Neuronal stem cell (in vitro differentiated cells): Measurements from ENCODE around the gene OR4E1.
"Not testable (repeated sequence)": the region's sequence is repeated elsewhere in the genome, so short reads cannot be mapped to it uniquely, and the experiment has no call there.

Source experiments
- DNase-seq: peaks from one replicate; pipeline ENCODE4 v3.0.0-alpha.2; 2013; ENCODE audit warnings: low spot score
- H2AFZ ChIP-seq: one replicate; pipeline ENCODE4 v1.6.1; 2013; ENCODE audit warnings: mild to moderate bottlenecking, low read length, inconsistent platforms
- H2AK5ac ChIP-seq: 2 replicates; pipeline ENCODE4 v1.6.1; 2013; ENCODE audit warnings: low read depth, mild to moderate bottlenecking, inconsistent platforms, low read length, moderate library complexity, mixed read lengths
- H2BK120ac ChIP-seq: 2 replicates; pipeline ENCODE4 v1.6.1; 2013; ENCODE audit warnings: low read depth, mild to moderate bottlenecking, inconsistent platforms, low read length, moderate library complexity, mixed read lengths
- H2BK12ac ChIP-seq: one replicate; pipeline ENCODE4 v1.6.1; 2013; ENCODE audit warnings: low read length, inconsistent platforms
- H2BK15ac ChIP-seq: 2 replicates; pipeline ENCODE4 v1.6.1; 2013; ENCODE audit warnings: mild to moderate bottlenecking, low read length, inconsistent platforms, mixed read lengths
- H2BK5ac ChIP-seq: one replicate; pipeline ENCODE4 v1.6.1; 2013; ENCODE audit warnings: inconsistent platforms, mild to moderate bottlenecking, low read length, moderate library complexity
- H3K14ac ChIP-seq: one replicate; pipeline ENCODE4 v1.6.1; 2013; ENCODE audit warnings: low read length, inconsistent platforms
- H3K18ac ChIP-seq: 2 replicates; pipeline ENCODE4 v1.6.1; 2013; ENCODE audit warnings: low read length, inconsistent platforms
- H3K23ac ChIP-seq: 2 replicates; pipeline ENCODE4 v1.6.1; 2013; ENCODE audit warnings: low read depth, mild to moderate bottlenecking, mixed read lengths, low read length, inconsistent platforms; ENCODE audit not compliant: poor library complexity
- H3K27ac ChIP-seq: replicated peaks from 3 replicates; pipeline ENCODE4 v1.5.1; 2013; ENCODE audit warnings: low read length, inconsistent platforms
- H3K27me3 ChIP-seq, 3 experiments: 2 replicates each; pipeline ENCODE4 v1.6.1; 2013; ENCODE audit warnings: low read length in 3 of 3, mild to moderate bottlenecking in 2 of 3, inconsistent platforms in 1 of 3, low read depth in 1 of 3, mixed read lengths in 1 of 3, moderate library complexity in 1 of 3; ENCODE audit not compliant: control insufficient read depth in 3 of 3, insufficient read depth in 3 of 3
- H3K36me3 ChIP-seq, 2 donors: replicated peaks in 1 of 2; 2 replicates each; pipeline ENCODE4 v1.6.1; 2013; ENCODE audit warnings: low read length in 2 of 2; ENCODE audit not compliant: control insufficient read depth in 2 of 2, insufficient read depth in 2 of 2
- H3K4ac ChIP-seq: 2 replicates; pipeline ENCODE4 v1.6.1; 2013; ENCODE audit warnings: inconsistent platforms, mild to moderate bottlenecking, low read length, moderate library complexity
- H3K4me1 ChIP-seq, 2 donors: 1 replicate in 1 of 2; 2 replicates in 1 of 2; pipeline ENCODE4 v1.6.1; 2013; ENCODE audit warnings: low read length in 2 of 2, low read depth in 1 of 2; ENCODE audit not compliant: control insufficient read depth in 2 of 2, insufficient read depth in 1 of 2
- H3K4me2 ChIP-seq: one replicate; pipeline ENCODE4 v1.6.1; 2013; ENCODE audit warnings: mild to moderate bottlenecking, low read length, inconsistent platforms; ENCODE audit not compliant: insufficient read depth, poor library complexity, severe bottlenecking
- H3K4me3 ChIP-seq, 2 donors: 2 replicates each; pipeline ENCODE4 v1.5.1; 2013; ENCODE audit warnings: low read length in 2 of 2, mild to moderate bottlenecking in 2 of 2, inconsistent platforms in 1 of 2, moderate library complexity in 1 of 2
- H3K79me1 ChIP-seq: one replicate; pipeline ENCODE4 v1.6.1; 2013; ENCODE audit warnings: low read depth, mild to moderate bottlenecking, inconsistent platforms, low read length, moderate library complexity
- H3K9ac ChIP-seq: one replicate; pipeline ENCODE4 v1.6.1; 2013; ENCODE audit warnings: mild to moderate bottlenecking, low read depth, low read length, inconsistent platforms; ENCODE audit not compliant: poor library complexity
- H3K9me3 ChIP-seq, 2 donors: replicated peaks in 1 of 2; 2 replicates each; pipeline versions ENCODE3 to v1.6.1; 2013; ENCODE audit warnings: low read length in 2 of 2, mild to moderate bottlenecking in 2 of 2, inconsistent platforms in 1 of 2, low read depth in 1 of 2, mixed read lengths in 1 of 2, moderate library complexity in 1 of 2; ENCODE audit not compliant: control insufficient read depth in 2 of 2, insufficient read depth in 1 of 2
- H4K8ac ChIP-seq: one replicate; pipeline ENCODE4 v1.6.1; 2013; ENCODE audit warnings: low read depth, mild to moderate bottlenecking, inconsistent platforms, low read length, moderate library complexity
- H4K91ac ChIP-seq: one replicate; pipeline ENCODE4 v1.6.1; 2013; ENCODE audit warnings: low read length, low read depth, mild to moderate bottlenecking, inconsistent platforms; ENCODE audit not compliant: poor library complexity
- WGBS, 2 donors: extraction: QIAGEN DNeasy Blood & Tissue Kit; methylation state at CpG; one replicate each; pipeline ENCODE4 v1.1.7; 2013; ENCODE audit warnings: missing lambda C conversion rate in 2 of 2, mixed read lengths in 1 of 2; ENCODE audit not compliant: insufficient read length in 2 of 2, insufficient replicate concordance in 1 of 2; ENCODE audit errors: extremely low coverage in 2 of 2; 5-methylcytosine and 5-hydroxymethylcytosine counted together

Gene OR4E1

DNA sequence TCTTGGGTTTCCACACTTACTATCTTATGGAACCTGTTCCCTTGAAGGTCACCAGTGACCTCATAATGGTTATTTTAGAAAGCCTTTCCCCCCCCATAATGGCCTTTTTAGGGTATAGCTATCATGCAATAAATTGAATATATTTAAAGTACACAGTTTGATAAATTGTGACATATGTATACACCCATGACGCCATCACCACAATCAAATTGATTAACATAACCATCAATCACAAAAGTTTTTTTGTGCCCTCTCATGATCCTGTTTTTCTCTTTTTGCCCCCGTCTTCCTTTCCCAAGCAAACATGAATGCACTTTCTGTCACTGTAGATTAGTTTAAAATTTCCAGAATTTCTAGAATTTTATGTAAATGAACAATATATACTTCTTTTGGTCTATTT lies 28.7 kb upstream of the OR4E1 start:
- Histone ChIP-seq H2BK5ac (no peak overlapping the region), H2BK15ac (no peak overlapping the region), H3K4me1 (no peaks in the 10 kb centered on the region), H4K91ac (no peak overlapping the region), H4K8ac (no peak overlapping the region), H2AFZ (no peak overlapping the region), H3K9ac (no peak overlapping the region), H3K4me2 (no peak overlapping the region), H3K14ac (no peak overlapping the region), H2BK12ac (no peak overlapping the region), H2BK120ac (no peak overlapping the region), H2AK5ac (no peak overlapping the region), H3K27ac (no peak overlapping the region), H3K79me1 (no peaks in the 10 kb centered on the region), H3K23ac (no peak overlapping the region), H3K36me3 (no peaks in the 10 kb centered on the region), H3K27me3 (no peaks in the 10 kb centered on the region), H3K18ac (no peak overlapping the region), H3K4me3 (no peak overlapping the region), H3K9me3 (no peaks in the 10 kb centered on the region), H3K4ac (no peak overlapping the region)
- WGBS, 2 donors: no CpG with 5 or more reads among the region's 2 CpGs
- DNase-seq: no peak

GRCh38 chr14:21699551-21699950 lies 25.9 kb upstream of the OR4E1 start:
- no peaks in the 10 kb centered on the region for H3K36me3 ChIP-seq
- WGBS, 2 donors: no CpG with 5 or more reads among the region's 2 CpGs
- H3K79me1 ChIP-seq: no peaks in the 10 kb centered on the region
- no peak overlapping the region for H2AFZ ChIP-seq
- H3K4me2 ChIP-seq: no peak overlapping the region
- no peak overlapping the region for H4K8ac ChIP-seq
- no peaks in the 10 kb centered on the region for H3K27me3 ChIP-seq
- H3K9ac ChIP-seq: no peak overlapping the region
- H2BK15ac ChIP-seq: no peak overlapping the region
- H3K4me1 ChIP-seq: no peaks in the 10 kb centered on the region
- H3K4ac ChIP-seq: no peak overlapping the region
- H3K27ac ChIP-seq: no peak overlapping the region
- no peak overlapping the region for H2BK120ac ChIP-seq
- no peak overlapping the region for H2BK12ac ChIP-seq
- H3K23ac ChIP-seq: no peak overlapping the region
- H3K4me3 ChIP-seq: no peak overlapping the region
- DNase-seq: no peak
- no peak overlapping the region for H2AK5ac ChIP-seq
- no peak overlapping the region for H3K14ac ChIP-seq
- H3K18ac ChIP-seq: no peak overlapping the region
- H2BK5ac ChIP-seq: no peak overlapping the region
- no peak overlapping the region for H4K91ac ChIP-seq
- no peaks in the 10 kb centered on the region for H3K9me3 ChIP-seq

DNA sequence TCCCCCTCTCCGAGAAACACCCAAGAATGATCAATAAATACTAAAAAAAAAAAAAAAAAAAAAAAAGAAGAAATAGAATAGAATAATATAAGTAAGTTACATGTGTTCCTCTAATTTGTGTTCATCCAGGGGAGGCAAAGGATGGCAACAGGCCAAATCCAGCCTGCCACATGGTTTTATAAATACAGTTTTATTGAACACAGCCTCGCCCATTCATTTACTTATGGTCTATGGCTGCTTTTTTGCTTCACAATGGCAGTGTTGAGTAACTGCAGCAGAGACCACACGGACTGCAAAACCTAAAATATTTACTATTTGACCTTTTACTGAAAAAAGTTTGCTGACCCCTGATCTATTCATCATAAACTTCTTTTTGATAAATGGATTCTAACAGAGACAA lies 24.9 kb upstream of the OR4E1 start:
- not testable (repeated sequence) for H3K23ac ChIP-seq, H2BK12ac ChIP-seq, DNase-seq, H3K79me1 ChIP-seq, H3K4ac ChIP-seq, H4K8ac ChIP-seq, H2BK15ac ChIP-seq, H3K27me3 ChIP-seq, H4K91ac ChIP-seq, H3K27ac ChIP-seq, H3K9ac ChIP-seq, H3K9me3 ChIP-seq, H3K4me1 ChIP-seq, H2BK5ac ChIP-seq, H3K14ac ChIP-seq, H3K36me3 ChIP-seq, H2AFZ ChIP-seq, H3K4me3 ChIP-seq, H2BK120ac ChIP-seq, H3K18ac ChIP-seq, H3K4me2 ChIP-seq, H2AK5ac ChIP-seq
- no CpG with 5 or more reads among the region's 3 CpGs for WGBS, 2 donors

DNA sequence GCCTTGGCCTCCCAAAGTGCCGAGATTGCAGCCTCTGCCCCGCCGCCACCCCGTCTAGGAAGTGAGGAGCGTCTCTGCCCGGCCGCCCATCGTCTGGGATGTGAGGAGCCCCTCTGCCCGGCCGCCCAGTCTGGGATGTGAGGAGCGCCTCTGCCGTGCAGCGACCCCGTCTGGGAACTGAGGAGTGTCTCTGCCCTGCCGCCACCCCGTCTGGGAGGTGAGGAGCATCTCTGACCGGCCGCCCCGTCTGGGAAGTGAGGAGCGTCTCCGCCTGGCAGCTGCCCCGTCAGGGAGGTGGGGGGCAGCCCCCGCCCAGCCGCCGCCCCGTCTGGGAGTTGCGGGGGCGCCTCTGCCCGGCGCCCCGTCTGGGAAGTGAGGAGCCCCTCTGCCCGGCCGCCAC lies 24.0 kb upstream of the OR4E1 start:
- H4K91ac ChIP-seq, H3K79me1 ChIP-seq, H3K4me1 ChIP-seq, DNase-seq, H2BK15ac ChIP-seq, H2AK5ac ChIP-seq, H3K4me2 ChIP-seq, H3K36me3 ChIP-seq, H2AFZ ChIP-seq, H2BK120ac ChIP-seq, H3K23ac ChIP-seq, H4K8ac ChIP-seq, H3K4me3 ChIP-seq, H3K9ac ChIP-seq, H3K14ac ChIP-seq, H2BK12ac ChIP-seq, H3K27ac ChIP-seq, H2BK5ac ChIP-seq, H3K27me3 ChIP-seq, H3K4ac ChIP-seq, H3K9me3 ChIP-seq, H3K18ac ChIP-seq: not testable (repeated sequence)
- WGBS, 2 donors: no CpG with 5 or more reads among the region's 33 CpGs
